MV-4-11 (cell line): ENCODE results near the gene BCAS3.
A peak's percentile ranks its signal among the peaks of the same experiment; 100 is the strongest.
"Not testable (repeated sequence)": the region's sequence is repeated elsewhere in the genome, so short reads cannot be mapped to it uniquely, and the experiment has no call there.

Source experiments
- DNase-seq: peaks from one replicate; lab custom pipeline; 2025; lab: John Stamatoyannopoulos, UW

BCAS3 gene

DNA sequence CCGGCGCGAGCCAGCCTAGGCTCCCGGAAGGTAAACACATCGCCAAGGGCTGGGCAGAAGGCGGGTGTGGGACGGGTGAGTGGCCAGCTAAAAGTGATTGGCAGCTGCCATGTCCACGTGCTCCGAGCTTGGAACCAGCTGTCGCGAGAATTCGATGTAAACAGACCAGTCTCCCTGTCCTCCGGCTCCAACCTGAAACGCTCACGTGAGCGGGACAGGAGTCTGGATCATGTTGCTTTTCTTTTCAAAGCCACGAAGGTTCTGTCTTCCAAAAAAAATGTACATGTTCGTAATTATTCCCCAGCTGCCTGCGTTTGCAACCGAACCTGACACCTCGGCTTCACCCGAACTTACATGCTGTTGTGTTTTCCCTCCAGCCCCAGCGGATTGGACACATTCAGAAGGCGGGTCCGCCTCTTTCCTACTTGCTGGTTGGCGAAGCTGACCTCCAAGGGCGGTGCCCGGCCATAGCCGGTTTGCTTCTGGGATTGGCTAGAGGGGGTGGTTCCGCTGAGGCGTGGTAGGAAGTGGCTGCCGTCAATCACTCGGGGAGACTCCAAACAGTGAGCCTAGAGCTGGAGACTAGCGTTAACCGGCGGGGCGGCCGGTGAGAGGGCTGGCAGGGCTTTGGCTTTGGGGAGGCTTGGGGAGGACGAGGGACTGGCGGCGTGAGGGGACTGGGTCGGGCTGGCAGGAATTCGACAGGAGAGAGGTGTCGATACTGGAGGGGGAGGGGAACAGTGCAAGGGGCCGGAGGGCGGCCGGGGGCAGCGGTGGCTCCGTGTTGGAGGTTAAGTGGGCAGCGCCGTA, at the start of gene BCAS3:
TSS of gene BCAS3 (plus strand) at position 544 of the 810 bp plus-strand sequence.
- DNase-seq: peak; percentile 99

DNA sequence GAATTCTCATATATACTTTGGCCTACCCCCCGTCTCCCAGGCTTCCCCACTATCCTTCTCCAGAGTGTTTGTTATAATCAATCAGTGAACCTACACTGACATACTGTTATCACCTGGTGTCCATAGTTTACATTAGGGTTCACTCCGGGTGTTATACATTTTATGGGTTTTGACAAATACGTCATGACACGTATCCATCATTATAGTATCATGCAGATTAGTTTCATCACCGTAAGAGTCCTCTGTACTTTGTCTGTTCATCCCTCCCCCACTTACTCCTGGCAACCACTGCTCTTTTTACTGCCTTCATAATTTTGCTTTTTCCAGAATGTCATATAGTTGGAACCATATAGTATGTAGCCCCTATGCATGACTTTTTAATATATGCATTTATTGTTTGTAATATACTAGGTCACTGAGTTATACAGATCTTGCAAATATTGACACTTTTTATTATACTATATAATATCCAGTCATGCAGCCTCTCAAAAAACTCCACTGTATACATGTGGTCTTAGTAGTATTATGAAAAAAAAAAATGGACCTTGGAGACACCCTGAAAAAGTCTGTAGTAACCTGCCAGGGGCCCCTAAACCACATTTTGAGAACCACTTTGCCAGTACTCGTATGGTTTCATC, 49.3 kb upstream of the BCAS3 start:
- DNase-seq: no peak

DNA sequence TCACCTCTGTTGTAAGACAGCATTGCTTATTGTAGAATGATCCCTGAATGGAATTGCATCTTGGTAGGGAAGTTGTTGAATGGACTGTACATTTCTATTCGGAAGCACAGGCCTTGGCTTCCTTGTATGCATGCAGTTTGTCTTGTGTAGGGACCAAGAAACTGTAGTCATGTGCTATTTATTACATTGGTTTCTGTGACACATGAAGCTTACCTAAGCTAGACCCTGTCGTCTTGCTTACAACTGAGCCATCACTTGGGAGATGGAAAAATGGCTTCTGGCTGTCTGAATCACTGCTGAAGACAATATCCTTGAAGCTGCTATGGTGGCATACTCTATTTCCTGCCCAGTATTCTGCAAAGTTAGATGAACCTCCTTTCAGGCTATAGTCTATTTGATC, 48.5 kb upstream of the BCAS3 start:
- DNase-seq: no peak

DNA sequence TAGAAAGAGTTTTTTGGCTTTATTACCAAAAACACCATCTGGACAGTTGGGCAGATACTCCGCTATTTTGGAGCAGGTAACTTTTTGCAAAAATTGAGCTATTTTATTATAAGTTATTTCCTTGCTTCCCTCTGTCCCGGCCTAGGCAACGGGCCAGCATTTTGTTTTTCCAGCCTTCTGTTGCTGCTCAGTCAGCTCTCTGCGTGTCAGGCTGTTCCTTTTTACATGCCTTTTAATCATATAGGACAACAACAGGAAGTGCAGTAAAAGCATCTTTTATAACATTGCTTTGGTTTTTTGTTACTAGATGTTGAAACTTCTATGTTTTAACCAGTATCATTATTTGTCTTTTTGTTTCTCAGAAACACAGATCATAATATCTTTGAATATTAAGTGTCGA, 47.3 kb upstream of the BCAS3 start:
- DNase-seq: no peak

DNA sequence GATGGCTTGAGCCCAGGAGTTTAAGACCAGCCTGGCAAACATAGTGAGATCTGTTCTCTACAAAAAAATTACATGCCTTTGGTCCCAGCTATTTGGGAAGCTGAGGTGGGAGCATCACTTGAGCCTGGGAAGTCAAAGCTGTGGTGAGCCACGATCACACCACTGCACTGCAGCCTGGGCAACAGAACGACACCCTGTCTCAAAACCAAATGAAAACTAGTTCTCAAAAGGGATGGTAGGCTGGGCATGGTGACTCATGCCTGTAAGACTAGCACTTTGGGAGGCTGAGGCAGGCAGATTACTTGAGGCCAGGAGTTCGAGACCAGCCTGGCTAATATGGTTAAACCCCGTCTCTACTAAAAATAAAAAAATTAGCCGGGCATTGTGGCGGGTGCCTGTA, 46.5 kb upstream of the BCAS3 start:
- peak; percentile 56 for DNase-seq

DNA sequence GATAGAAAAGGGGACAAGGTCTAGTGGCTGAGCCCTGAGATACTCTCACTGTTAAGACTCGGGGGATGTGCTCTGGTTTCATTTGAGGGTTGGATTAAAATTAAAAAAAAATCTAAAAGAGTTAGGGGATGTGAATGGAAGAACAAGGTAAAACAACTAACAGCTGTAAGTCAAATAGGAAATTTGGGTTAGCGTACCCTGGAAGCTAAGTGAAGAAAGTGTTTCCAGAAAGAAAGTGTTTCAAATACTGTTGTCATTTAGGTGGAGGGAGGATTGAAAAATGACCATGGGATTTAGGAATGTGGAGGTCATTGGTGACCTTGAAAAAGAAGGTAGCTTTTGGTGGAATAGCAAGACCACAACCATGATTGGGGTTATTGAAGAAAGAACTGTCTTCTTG, 40.0 kb upstream of the BCAS3 start:
- no peak for DNase-seq

DNA sequence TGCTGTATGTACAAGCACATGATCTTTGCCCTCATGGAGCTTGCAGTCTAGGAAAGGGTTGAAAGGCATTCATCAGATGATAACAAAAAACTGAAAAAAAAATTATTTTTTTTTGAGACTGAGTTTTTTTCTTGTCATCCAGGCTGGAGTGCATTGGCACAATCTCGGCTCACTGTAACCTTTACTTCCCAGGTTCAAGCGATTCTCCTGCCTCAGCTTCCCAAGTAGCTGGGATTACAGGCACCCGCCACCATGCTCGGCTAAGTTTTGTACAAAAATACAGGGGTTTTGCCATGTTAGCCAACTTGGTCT, 38.7 kb upstream of the BCAS3 start:
- DNase-seq: no peak

DNA sequence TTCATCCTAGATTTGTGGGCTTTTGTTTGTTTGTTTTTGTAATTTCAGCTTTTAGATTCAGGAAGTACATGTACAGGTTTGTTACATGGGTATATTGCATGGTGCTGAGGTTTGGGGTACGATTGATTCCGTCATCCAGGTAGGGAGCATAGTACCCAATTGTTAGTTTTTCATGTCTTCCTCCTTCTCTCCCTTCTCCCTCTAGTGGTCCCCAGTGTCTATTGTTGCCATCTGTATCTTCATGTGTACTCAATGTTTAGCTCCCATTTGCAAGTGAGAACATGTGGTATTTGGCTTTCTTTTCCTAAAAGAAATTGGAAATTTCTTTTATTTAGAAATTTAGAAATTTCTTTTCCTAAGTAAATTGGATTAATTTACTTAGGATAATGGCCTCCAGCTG, 37.1 kb upstream of the BCAS3 start:
- DNase-seq: peak; percentile 19

DNA sequence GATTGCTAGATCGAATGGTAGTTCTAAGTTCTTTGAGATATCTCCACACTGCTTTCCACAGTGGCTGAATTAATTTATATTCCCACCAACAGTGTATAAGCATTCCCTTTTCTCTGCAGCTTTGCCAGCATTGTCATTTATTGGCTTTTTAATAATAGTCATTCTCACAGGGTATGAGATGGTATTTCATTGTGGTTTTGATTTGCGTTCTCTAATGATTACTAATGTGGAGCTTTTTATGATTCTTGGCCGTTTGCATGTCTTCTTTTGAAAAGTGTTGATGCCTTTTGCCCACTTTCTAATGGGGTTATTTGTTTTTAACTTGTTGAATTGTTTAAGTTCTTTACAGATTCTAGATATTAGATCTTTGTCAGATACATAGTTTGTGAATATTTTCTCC, 36.5 kb upstream of the BCAS3 start:
- DNase-seq: no peak

DNA sequence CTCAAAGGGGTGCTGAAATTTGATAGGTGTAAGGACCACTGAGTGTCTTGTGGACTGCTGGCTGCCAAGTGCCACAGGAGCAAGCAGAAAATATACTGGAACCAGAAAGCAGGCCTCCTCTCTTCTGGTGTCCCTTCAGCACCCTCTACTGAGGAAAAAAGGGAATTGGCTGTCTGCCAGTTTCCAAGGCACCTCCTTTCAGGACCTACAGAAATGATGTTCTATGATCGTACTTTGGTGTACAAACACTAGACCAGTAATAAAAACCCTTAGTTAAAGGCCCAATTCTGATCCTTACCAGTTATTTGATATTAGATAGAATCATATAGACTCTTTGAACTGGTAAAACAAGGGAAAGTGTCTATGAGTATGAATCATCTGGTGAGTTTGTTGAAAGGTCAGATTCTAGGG, 35.8 kb upstream of the BCAS3 start:
- peak; percentile 76 for DNase-seq

DNA sequence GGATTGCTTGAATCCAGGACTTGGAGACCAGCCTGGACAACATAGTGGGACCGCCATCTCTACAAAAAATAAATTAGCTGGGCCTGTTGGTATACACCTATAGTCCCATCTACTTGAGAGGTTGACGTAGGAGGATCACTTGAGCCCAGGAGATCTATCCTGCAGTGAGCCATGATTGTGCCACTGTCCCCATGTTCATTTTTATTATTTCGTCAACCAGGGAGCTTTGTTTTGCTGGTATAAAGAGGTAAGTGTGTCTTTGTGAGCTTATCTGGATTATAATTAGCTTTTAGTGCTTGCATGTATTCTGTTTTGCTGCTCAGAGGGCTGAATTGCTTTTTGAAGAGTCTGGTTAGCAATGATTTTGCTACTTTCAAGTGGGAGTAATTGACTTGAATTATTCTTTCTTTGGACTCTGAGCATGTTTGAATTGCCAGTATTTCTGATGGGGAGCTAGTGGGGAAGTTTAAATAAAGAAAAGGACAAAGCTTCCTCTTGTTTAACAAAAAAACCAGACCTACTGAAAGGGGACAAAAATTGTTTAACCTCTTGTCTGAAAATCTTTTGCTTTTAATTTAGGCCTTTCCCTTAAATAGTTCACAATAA, 31.6 kb upstream of the BCAS3 start:
- DNase-seq: no peak

DNA sequence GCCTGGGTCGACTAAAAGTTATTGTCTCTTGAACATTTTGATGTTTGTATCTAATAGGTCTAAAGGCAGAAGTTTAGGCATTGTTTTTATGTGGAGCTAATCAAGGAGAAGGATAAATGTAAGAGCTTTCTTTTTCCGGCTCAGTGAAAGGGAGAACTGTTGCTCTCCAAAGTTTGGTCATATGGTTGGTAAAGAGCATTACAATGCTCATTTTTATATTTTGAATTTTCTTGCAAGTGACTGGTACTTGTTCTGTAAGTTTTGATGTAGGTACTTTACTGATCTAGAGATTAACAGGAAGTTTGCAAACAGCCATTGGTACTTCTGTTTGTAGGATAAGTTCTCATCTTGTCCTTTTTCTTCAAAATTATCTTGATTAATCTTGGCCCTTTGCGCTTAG, 30.9 kb upstream of the BCAS3 start:
- DNase-seq: no peak

DNA sequence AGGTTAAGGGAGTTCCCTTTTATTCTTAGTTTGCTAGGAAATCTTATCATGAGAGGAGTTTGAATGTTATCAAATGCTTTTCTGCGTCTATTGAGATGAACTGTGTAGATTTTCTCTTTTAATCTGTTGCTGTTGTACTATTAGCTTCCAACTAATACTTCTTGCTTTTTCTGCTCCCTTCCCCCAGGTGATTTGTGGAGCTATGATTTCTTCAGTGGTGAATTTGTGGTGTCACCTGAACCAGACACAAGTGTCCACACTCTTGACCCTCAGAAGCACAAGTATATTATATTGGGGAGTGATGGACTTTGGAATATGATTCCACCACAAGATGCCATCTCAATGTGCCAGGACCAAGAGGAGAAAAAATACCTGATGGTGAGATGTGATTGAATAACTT, 29.9 kb upstream of the BCAS3 start:
- no peak for DNase-seq

DNA sequence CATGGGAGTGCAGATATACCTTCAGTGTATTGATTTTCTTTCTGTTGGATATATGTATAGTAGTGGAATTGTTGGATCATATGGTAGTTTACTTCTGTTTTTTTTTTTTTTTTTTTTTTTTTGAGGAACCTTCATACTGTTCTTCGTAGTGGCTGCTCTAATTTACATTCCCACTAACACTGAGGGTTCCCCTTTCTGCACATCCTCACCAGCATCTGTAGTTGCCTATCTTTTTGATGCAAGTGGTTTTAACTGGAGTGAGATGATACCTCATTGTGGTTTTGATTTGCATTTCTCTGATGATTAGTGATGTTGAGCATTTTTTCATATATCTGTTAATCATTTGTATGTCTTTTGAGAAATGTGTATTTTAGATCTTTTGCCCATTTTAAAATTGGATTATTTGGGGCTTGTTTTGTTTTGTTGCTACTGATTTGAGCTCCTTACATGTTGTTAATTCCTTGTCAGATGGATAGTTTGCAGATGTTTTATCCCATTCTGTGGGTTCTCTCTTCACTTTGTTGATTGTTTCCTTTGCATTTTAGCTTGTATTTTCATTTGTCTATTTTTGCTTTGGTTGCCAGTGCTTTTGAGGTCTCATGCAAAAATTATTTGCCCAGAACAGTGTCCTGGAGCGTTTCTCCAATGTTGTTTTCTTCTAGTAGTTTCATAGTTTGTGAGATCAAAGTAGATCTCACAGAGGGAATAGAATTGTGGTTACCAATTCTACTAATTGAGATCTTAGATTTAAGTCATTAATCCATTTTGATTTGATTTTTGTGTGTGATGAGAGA, 25.0 kb upstream of the BCAS3 start:
- peak; percentile 78 for DNase-seq

DNA sequence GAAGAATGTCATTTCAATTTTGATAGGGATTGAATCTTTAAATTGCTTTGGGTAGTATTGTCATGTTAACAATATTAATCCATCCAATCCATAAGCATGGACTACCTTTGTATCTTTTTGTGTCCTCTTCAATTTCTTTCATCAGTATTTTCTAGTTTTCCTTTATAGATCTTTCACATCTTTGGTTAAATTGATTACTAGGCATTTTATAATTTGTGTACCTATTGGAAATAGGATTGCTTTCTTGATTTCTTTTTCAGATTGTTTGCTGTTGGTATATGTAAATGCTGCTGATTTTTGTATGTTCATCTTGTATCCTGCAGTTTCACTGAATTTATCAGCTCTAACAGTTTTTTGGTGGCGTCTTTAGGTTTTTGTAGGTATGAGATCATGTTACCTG, 24.1 kb upstream of the BCAS3 start:
- DNase-seq: no peak

DNA sequence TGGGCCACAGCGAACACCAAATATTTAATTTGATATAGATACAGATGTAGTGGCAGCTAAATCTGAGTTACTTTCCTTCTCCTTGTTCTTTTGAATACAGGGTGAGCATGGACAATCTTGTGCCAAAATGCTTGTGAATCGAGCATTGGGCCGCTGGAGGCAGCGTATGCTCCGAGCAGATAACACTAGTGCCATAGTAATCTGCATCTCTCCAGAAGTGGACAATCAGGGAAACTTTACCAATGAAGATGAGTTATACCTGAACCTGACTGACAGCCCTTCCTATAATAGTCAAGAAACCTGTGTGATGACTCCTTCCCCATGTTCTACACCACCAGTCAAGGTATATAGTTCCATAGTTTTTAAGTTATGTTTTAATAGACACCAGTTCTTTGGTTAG, 21.2 kb upstream of the BCAS3 start:
- DNase-seq: no peak

DNA sequence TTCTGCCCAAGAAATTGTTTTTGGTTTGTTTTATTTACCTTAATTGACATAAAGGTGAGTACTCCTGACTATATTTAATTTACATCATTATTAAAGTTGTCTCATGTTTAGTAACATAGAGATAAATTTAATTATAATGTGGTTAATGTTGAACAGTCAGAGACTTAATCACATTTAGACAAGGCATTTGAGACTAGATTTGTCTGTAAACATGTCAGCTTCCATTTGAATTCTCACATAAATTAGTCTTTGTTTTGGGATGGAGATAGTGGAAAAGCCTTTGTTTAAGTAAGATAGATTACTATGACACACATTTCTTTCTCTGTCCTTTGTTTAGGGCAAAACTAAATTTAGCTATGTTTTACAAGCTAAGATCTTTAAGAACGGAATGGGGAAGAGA, 18.5 kb upstream of the BCAS3 start:
- no peak for DNase-seq

DNA sequence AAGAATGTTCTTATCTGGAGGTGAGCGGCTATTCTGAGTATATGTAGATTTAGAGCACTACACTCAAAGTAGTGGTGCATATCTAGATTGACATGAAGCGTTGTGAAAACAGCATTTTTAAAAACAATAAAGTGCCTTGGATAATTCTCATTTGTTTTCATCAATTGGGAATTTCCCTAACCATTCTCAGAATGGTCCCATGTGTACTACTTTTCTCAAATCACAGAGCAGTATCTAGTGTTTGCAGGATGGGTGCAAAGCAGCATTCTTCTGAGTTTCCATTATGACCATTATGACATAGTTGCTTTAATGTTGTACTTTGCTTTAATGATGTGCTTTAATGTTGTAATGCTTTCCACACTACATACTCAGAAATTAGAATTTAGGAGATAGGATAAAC, 16.2 kb upstream of the BCAS3 start:
- DNase-seq: no peak

DNA sequence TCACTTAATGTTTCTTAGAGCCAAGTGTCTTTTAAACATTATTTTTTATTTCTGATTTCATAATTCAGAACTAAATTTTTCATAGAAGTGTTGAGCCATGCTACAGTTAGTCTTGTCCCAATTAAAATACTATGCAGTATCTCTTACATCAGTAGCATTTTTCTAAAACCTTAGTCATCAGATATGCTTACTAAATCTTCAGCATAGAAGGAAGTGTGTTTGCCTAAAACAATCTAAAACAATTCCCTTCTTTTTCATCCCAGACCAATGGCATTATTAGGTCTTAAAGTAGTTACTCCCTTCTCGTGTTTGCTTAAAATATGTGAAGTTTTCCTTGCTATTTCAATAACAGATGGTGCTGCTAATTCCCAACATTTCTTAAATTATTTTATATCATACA, 13.6 kb upstream of the BCAS3 start:
- no peak for DNase-seq

DNA sequence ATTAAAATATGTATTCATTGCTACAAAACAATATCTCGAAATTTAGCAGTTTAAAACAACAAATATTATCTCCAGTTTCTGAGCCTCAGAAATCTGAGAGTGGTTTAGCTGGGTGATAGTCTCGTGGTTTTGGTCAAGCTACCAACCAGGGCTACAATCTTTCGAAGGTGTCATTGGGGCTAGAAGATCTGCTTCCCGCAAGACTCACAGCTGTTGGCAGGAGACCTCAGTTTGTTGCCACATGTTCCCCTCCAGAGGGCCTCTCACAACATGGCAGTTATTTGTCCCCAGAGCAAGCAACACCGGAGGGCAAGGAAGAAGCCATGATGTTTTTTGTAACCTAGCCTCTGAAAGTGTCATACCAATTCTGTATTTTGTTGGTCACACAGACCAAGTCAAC, 12.0 kb upstream of the BCAS3 start:
- DNase-seq: peak; percentile 43

DNA sequence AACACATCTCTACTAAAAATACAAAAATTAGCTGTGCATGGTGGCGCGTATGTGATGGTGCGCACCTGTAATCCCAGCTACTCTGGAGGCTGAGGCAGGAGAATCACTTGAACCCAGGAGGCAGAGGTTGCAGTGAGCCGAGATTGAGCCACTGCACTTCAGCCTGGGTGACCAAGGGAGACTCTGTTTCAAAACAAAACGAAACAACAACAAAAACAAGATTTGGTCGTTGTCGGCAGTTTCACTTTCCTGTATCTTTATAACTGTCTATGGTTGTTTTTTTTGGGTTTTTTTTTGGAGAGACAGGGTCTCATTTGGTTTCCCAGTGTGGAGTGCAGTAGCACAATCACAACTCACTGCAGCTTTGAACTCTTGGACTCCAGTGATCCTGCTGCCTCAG, 8.9 kb upstream of the BCAS3 start:
- not testable (repeated sequence) for DNase-seq

DNA sequence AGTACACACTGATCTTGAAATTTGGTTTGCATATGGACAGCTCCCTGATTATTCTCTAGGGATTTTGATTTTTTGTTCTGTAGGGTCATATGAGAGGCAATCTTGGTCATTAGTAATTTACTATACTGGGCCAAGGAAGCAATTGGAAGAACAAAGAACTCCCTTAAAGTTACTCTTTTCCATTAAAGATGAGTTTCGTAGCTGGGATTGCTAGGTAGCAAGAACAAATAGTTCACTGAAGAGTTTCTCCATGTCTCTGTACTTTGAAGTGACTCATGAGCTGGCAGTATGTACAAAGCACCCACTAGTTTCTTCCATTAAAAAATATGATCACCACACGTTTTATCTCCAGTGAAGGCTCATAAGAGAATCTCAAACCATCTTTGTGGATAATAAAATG, 6.2 kb upstream of the BCAS3 start:
- DNase-seq: no peak

DNA sequence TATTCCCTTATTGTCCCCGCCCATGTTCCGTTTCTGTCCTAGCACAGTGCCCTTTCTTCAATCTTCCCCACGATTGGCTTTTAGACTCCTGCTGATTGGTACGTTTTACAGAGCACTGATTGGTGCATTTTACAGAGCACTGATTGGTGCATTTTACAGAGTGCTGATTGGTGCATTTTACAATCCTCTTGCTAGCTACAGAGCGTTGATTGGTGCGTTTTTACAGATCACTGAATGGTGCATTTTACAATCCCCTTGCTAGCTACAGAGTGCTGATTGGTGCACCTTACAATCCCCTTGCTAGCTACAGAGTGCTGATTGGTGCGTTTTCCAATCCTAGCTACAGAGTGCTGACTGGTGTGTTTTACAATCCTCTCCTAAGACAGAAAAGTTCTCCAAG, 3.0 kb upstream of the BCAS3 start:
- not testable (repeated sequence) for DNase-seq
